ENCODE measurements around the gene BUB3.

GRCh38 chr10:123140164-123140982, 13.8 kb upstream of the BUB3 start:
- TF ChIP-seq CTCF (optimal IDR thresholded peaks at IDR 0.05 in 1 of 3, IDR thresholded peaks at IDR 0.05 in 1 of 3, conservative IDR thresholded peaks at IDR 0.05 in 1 of 3; ENCODE audit: extremely low read depth in 1 of 3, insufficient read depth in 2 of 3, low read length in 3 of 3), result peak; percentile 9 to 36 (median 19)
- TF ChIP-seq EZH2 (IDR thresholded peaks at IDR 0.05; ENCODE audit: low read length), result peak; percentile 68

Data from keratinocyte (primary cell).